Progenitor cell of endocrine pancreas (in vitro differentiated cells): Measurements from ENCODE around the gene NPFF. TPM values are rescaled to one million over a fixed set of nuclear protein-coding genes. Genes with fewer than 3 reads are reported as not detected.

Experiments
- DNase-seq: peaks from one replicate; pipeline ENCODE4 v3.0.0; 2021; ENCODE audit warnings: low spot score; ENCODE audit not compliant: unreplicated experiment
- H3K27ac Mint-ChIP-seq: 2 replicates; pipeline ENCODE4 v1.8.0; 2021; ENCODE audit warnings: mild to moderate bottlenecking, moderate library complexity, mixed read lengths
- H3K27me3 Mint-ChIP-seq: 2 replicates; pipeline ENCODE4 v1.8.0; 2021; ENCODE audit warnings: mixed read lengths
- H3K36me3 Mint-ChIP-seq: 2 replicates; pipeline ENCODE4 v1.8.0; 2022; ENCODE audit warnings: mixed read lengths; ENCODE audit not compliant: insufficient read depth
- H3K4me1 Mint-ChIP-seq: 2 replicates; pipeline ENCODE4 v1.8.0; 2021; ENCODE audit warnings: low read depth, mixed read lengths
- H3K4me3 Mint-ChIP-seq: 2 replicates; pipeline ENCODE4 v1.8.0; 2021; ENCODE audit warnings: low read depth, mild to moderate bottlenecking, moderate library complexity, mixed read lengths
- H3K9me3 Mint-ChIP-seq: 2 replicates; pipeline ENCODE4 v1.8.0; 2021; ENCODE audit warnings: low read depth, mixed read lengths
- CTCF ChIP-seq: fragments of 200-600 bp; sonication (generic); IDR thresholded peaks from one replicate; pipeline ENCODE4 v1.5.0; 2021; ENCODE audit warnings: antibody characterized with exemption, mild to moderate bottlenecking; ENCODE audit not compliant: unreplicated experiment
- total RNA-seq: library from RNA; stranded (reverse); gene quantifications from 2 replicates; pipeline ENCODE4 v1.2.1, GENCODE V29; 2021

NPFF gene
- total RNA-seq, 1 donor from 2014 or later, result not detected

GRCh38 chr12:53505555-53506449, 1.5 kb downstream of the NPFF start:
- no peak overlapping the region for H3K27ac Mint-ChIP-seq
- TF ChIP-seq CTCF, result no peak
- H3K4me1 Mint-ChIP-seq, result peaks cover 7% of the 10 kb centered on the region
- H3K9me3 Mint-ChIP-seq, result no peaks in the 10 kb centered on the region
- no peaks in the 10 kb centered on the region for H3K36me3 Mint-ChIP-seq
- H3K27me3 Mint-ChIP-seq, result no peaks in the 10 kb centered on the region
- no peak overlapping the region for H3K4me3 Mint-ChIP-seq
- no peak for DNase-seq

- Mint-ChIP-seq H3K27ac (no peak overlapping the region), H3K4me3 (no peak overlapping the region), H3K9me3 (no peaks in the 10 kb centered on the region), H3K36me3 (no peaks in the 10 kb centered on the region), H3K27me3 (no peaks in the 10 kb centered on the region), H3K4me1 (peaks cover 9% of the 10 kb centered on the region)
- no peak for DNase-seq
- TF ChIP-seq CTCF, result no peak
Observed at GRCh38 chr12:53505086-53505485, 2.2 kb downstream of the NPFF start.

- Mint-ChIP-seq H3K4me1 (peaks cover 14% of the 10 kb centered on the region), H3K9me3 (no peaks in the 10 kb centered on the region), H3K27me3 (no peaks in the 10 kb centered on the region), H3K27ac (no peak overlapping the region), H3K4me3 (no peak overlapping the region), H3K36me3 (no peaks in the 10 kb centered on the region)
- no peak for TF ChIP-seq CTCF
- no peak for DNase-seq
Observed at GRCh38 chr12:53504004-53504920, 3.0 kb downstream of the NPFF start.

- no peaks in the 10 kb centered on the region for H3K27me3 Mint-ChIP-seq
- H3K36me3 Mint-ChIP-seq, result no peaks in the 10 kb centered on the region
- peak overlapping the region; percentile 39 for H3K27ac Mint-ChIP-seq
- H3K4me1 Mint-ChIP-seq, result peaks cover 18% of the 10 kb centered on the region
- H3K4me3 Mint-ChIP-seq, result peak overlapping the region; percentile 57
- TF ChIP-seq CTCF, result no peak
- DNase-seq, result no peak
- no peaks in the 10 kb centered on the region for H3K9me3 Mint-ChIP-seq
Observed at GRCh38 chr12:53502983-53503728, 4.1 kb downstream of the NPFF start.

- no peak for DNase-seq
- Mint-ChIP-seq H3K4me3 (peak overlapping the region; percentile 90), H3K9me3 (no peaks in the 10 kb centered on the region), H3K36me3 (no peaks in the 10 kb centered on the region), H3K27ac (peak overlapping the region; percentile 94), H3K27me3 (no peaks in the 10 kb centered on the region), H3K4me1 (peaks cover 18% of the 10 kb centered on the region)
- TF ChIP-seq CTCF, result no peak
Observed at GRCh38 chr12:53502331-53502730, 5.0 kb downstream of the NPFF start.
